ENCODE results near the gene SSC4D.

DNA sequence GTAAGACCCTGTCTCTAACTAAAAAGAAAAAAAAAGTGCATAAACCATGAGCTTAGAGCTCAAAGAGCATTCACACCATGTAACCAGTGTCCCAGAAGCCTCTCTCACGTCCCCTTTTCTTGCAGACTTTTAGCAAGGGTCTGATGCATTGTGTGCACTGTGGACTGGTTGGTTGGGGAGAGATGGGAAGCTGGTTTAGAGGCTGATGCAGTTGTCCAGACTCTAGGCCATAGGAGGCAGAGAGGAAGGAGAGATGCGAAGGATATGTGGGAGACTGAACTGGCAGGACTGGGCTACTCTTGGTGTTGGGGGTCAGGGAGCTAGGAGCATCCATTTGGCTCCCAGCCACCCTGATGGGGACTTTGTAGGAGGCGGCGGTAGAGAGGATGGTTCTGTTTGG is 1.8 kb downstream of the SSC4D start:
- TF ChIP-seq CTCF (IDR thresholded peaks at IDR 0.05) (no peak), POLR2A (IDR thresholded peaks at IDR 0.05) (no peak)

Measured in vagina (tissue), 2 donors.